Activated T-cell treated with anti-CD3 and anti-CD28 coated beads for 24 hours (primary cell): ENCODE data around the gene MMP20.

Source experiments
- DNase-seq: peaks from one replicate; pipeline ENCODE4 v3.0.0-alpha.2; 2020; ENCODE audit warnings: low read depth

MMP20 gene

DNA sequence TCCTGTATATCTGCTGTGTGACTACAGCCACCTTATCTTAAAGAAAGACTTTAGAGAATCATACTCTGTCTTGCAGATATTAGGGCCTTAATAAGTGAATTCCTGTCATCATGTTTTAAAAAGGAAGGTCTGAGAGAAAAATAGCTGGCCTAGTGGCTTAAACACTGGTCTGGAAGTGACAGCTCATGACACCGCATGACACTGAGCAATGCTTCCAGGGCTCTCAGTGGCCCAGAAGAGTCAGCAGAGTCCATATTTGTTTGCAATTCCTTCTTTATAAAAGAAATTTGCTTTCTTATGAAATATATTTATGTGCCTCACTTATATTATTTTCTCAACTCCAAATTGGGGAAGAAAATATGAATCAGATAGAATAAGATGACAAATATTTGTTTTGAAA lies 33.0 kb downstream of the MMP20 start:
- DNase-seq, result no peak

DNA sequence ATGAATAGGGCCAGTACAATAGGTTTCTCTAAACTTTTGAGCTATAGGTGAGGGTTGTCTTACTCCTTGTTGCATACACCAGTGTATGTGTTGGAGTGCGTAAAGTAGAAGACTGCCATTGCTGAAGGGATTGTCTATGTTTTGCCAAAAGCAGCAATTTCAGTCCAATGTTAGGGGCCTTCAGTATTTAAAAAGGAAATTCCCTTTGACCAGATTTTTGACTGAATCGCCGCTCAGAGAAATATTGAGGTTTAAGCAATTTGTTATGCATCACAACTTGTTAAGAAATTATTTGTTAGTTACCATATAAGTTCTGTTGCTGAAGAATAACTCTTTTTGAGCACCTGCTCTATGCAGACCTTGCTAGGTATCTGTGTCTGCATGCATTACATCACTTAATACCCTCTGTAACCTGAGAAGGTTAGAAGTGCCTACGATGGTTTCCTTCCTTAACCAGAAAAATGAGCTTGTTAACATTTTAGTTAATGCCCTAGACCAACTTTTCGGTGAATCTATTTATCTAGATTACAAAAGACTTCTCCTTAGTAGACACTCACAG lies 33.9 kb downstream of the MMP20 start:
- no peak for DNase-seq

DNA sequence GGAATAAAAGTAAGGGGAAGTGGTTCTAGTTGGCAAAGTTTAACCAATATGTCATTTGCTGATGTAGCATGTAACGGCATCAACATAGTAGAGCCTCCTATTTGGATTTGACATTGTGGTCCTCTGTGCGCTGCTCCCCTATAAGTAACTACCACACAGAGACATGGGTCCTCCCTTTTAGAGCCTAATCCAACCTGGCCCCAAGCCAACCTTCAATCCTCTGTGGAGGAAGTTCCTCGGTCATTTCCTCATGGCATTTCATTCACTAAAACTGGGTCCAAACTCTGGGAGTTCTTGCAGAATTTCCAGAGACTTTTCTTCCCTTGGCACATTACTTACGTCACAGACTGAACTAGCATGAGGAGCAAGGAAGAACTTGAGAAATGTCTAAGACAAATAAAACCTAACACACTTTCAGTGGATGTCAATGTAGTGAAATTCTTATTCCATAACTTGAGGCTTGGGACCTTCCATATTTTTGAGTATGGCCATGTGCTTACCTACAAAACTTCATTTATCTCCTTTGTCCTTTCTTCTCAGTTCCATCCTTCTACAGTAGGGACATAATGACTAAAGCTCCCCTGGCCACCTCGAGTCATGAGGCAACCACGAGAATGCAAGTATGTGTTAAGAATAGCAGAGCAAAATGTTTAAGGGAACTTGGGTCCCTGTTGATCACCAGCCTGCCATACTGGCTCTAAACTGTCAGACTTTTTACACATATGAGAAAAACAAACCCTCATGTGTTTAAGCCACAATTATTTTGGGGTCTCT lies 34.7 kb downstream of the MMP20 start:
- no peak for DNase-seq

DNA sequence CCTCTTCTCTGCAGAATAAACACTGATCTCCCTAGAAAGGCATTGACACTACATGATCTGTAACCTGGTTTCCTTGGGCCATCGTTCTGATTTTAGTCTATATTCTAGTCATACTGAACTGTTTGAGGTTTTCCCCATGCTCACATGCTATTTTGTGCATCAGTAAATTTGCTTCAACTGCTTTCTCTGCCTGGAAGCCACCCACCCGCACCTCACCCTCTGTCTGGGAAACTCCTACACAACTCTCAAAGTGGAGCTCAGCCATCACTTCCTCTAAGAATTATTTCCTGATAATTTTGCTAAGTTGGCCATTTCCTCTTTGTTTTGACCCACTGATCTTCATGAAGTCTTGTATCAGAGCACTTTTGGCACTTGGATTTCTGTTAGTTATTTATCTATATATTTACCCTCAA lies 36.1 kb downstream of the MMP20 start:
- DNase-seq, result no peak

DNA sequence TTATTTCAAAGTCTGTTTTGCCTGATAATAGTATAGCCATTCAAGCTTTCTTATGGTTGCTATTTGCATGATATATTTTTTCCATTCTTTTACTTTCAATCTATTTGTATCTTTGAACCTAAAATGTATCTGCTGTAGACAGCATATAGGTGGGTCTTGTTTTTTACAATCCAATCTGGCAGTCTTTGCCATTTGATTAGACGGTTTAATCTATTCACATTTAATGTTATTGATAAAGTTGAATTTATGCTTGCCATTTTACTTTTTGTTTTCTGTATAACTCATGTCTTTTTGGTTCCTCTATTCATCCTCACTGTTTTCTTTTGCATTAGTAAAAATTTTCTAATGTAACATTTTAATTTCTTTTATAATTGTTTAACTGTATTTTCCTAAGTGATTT lies 37.4 kb downstream of the MMP20 start:
- no peak for DNase-seq

DNA sequence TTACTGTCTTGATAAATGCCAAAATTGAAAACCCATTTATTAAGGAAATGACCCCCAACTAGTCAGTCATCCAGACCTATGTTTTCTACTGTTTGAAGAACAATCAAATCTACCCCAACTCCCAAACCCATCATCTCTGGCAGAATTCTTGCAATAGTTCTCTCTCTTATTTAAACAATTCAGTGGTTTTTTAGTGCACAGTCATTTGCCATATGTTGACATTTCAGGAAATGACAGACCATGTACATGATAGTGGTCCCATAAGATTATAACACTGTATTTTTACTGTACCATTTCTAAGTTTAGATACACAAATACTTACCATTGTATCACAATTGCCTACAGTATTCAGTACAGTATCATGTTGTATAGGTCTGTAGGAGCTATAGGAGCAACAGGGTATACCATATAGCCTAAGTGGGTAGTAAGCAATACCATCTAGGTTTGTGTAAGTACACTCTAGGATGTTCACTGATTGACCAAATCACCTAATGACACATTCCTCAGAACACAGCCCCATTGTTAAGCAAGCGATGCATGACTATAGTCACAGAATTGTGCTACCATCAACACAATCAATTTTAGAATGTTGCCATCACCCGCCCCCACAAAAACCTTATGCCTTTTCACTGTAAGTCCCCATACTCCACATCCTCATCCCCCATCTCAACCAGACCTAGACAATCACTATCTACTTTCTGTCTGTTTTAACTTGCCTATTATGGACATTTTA lies 41.8 kb downstream of the MMP20 start:
- DNase-seq, result no peak

DNA sequence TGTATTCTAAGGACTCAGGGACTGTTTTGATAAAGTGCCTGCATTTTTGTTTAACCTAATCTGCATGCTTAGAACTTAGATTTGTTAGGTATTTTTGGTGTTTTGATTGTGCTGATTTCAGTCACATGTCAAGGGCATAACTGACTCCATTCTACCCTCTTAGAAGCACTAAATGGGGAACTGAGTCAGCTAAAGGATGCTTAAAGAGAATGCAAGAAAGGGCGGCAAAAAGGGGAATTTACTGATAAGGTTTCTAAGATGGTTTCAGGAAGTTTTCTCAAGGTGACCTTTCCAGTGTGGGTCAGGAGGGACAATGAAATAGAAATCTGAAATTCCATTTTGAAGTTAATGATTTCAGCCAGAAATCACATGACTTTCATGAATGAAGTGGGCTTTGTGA lies 43.0 kb downstream of the MMP20 start:
- DNase-seq, result no peak

DNA sequence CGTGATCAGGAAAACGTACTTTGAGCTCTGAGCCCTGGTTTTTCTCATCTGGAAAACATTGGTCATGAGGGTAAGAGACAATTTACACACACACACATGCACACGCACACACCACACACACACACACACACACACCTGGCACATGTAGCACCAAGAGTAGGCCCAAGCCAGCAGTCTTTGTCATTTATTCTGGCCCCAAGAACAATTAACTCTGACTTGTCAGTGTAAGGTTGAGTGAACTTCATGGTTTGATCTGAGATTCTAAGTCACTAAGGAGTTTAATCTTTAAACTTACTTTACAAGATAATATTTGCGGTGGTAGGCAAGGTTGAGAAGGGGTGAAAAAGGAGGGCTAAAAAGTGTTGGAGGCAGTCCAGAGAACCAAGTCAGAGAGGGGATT lies 44.1 kb downstream of the MMP20 start:
- no peak for DNase-seq

DNA sequence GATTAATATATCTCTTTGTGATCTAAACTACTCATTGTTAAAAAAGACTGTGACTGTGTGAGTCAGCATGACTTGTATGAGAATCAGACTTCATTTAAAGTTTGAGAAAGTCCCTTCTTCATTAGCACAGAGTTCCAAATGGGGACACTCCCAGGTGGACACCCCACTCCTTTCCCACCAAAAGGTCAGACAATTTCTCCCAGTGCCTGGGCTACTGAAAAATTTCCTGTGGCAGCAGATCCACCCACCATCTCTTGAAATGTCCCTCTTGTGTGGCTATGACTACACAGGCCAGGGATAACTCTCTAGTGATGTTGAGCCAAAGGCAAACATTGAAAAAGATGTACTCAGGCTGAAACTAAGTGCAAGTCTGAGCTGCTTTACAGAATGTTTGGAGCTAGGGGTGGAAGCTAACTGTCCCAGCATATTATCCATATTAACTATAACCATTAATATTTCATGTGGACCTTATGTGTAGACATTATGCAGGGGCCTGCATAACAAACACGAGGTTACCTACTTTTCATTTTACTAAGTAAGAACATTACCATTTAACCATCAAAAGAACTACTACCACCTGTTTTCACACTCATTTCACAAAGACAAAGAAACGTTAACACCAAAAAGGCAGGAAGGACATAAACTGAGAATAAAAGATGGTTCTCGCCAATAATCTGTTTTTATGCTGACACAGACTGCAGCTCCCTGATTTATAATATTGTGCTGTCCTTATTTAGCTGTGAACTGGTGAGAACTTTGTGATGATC lies 44.8 kb downstream of the MMP20 start:
- DNase-seq, result no peak

DNA sequence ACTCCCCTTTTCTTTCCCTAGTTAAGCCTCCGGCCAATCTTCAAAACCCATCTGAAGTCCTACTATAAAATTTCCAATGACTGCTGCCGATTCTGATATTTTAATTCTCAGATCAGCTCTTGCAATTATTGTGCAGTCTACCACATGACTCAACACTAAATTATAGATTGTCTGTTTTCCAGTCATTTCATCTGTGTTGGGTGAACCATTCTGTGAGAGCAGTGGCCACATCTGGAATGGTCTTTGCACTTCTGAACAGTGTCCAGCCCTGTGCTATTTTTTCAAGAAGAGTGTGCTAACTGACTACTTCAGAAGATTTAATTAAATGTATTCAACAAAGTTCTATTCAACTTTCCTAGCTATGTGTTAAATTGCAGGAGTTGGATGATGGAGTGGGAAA lies 47.4 kb downstream of the MMP20 start:
- DNase-seq, result no peak

DNA sequence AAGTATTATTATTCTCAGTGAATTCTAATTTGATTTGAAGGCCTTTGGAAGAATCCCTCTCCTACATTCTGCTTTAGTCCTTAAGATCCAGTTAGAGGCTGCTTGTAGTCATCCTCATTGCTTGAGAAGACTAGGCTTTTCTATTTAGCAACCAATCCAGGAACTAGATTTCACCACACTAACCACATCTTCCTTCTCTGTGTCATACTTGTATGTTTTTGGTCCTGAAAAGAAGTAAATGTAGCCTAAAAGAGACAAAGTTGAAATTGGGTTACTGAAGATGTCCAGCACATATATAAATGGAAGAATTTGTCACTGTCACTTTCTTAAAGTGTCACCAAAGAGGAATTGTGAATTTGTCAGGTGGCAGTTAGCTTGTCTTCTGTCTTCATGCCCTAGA lies 48.0 kb downstream of the MMP20 start:
- DNase-seq, result no peak

DNA sequence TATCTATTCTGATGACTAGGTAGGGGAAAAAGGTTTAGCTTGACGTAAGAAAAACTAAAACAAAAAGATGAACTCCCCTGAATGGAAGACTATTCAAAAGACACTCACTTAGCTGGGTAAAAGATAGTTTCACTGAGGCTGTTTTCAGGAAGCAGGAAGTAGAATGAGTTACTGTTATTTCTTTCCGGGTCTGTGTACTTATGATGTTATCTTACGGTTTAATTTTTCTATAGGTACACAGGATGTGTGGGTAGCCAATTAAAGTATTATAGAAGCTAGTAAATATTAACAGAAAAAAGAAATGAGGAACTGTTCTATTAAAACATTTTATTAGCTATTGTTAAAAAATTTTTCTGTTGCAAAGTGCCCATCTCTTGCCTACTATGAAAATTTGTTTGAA lies 48.8 kb downstream of the MMP20 start:
- DNase-seq, result no peak

DNA sequence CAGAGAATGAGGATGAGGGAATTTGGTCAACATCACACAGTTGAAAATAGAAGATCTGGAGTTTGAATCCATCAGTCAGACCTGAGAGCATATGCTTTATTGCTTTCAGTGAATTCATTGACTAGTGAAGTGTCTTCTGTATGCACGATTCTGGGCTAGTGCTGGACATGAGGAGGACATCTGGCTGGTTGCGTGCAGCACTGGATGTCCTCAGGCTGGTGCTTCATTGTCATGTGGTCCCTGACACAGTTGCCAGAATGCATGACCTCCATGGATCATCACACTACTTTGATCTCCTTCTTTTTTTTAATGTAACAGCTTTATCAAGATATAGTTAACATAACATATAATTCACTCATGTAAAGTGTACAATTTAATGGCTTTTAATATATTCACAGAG lies 50.1 kb downstream of the MMP20 start:
- no peak for DNase-seq

DNA sequence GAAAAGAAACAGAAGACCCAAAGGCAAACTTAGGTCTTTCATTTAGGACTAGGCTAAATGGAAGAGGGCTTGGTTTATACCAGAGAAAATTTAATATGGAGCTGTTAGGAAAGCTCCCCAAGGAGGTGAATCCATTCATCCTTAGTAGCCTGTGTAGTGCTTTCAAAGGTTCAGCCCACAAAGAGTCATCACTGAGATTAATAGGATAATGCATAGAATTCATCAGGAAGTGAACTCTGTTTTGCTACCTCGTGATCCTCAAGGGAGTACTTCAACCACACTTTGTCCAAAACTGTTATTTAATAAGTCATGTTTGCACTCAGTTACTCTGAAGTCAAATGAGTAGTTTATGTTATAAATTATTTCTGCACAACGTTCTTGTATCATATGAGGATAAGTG lies 51.3 kb downstream of the MMP20 start:
- no peak for DNase-seq

DNA sequence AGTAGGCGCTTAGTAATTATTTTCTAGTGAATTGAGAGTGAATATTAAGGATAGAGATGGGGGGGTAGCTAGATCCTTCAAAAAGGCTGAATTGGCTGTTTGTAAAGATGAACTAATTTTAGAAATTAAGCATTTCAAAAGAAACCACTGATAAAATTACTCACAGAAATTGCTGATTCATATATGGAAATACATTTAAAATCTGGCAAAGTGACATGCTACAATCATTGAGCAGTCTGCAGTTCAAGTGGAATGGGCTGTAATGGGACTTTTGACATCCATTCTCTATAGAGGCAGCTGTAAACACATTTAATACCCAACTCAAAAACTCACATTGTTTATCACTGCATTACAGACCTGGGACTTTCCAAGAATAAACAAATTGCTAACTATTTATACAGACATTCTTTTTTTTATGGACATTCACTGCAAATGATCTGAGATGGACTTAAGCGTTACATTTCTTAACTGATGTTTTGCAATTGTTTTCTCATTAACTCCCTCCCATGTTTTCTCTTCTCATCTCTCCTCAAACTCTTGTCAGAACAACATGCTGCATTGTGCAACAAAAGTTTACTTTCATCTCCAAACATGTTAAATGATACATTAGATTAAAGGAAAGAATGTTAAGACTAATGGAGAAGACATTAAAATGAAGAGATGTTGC lies 52.4 kb downstream of the MMP20 start:
- no peak for DNase-seq

DNA sequence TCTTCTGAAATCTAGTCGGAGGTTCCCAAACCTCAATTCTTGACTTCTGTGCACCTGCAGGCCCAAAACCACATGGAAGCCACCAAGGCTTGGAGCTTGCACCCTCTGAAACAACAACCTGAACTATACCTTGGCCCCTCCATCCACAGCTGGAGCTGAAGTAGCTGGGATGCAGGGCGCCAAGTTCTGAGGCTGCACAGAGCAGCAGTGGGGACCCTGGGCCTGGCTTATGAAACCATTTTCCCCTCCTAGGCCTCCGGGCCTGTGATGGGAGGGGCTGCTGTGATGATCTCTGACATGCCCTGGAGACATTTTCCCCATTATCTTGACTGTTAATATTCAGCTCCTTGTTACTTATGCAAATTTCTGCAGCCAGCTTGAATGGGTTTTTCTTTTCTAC lies 56.3 kb downstream of the MMP20 start:
- DNase-seq, result no peak

DNA sequence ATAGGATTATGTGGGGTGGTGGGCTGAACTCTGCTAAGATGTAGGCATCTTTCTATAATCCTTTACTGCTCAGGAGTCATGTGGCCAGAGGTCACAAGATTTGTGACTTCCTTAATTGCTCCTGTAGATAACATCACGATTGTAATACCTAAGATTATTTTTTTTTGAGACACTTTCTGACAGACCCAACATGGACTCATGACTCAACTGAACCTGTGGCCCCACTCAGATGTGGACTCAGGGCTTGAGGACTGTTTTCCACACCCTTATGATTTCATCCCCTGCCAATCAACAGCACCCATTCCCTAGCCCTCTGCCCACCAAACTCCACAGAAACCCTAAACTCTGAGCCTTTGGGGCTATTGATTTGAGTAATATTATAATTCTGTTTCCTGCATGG lies 59.0 kb downstream of the MMP20 start:
- DNase-seq, result no peak

DNA sequence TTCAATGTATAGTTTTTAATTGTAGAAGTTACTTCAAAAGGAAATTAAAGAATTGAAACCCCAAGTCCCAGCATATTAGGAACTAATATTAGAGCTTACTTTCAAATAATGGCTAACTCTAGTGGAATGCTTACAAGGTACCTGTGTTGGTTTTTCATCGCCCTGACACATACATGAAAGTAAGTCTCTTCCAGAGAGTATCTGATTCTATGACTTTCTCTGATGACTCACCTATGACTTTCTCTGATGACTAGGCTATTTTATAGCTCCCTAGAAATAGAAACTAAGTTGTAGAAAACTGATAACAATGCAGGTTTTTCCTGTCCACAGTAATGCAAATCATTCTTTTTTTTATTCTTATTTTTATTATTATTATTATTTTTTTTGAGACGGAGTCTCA lies 61.0 kb downstream of the MMP20 start:
- no peak for DNase-seq

DNA sequence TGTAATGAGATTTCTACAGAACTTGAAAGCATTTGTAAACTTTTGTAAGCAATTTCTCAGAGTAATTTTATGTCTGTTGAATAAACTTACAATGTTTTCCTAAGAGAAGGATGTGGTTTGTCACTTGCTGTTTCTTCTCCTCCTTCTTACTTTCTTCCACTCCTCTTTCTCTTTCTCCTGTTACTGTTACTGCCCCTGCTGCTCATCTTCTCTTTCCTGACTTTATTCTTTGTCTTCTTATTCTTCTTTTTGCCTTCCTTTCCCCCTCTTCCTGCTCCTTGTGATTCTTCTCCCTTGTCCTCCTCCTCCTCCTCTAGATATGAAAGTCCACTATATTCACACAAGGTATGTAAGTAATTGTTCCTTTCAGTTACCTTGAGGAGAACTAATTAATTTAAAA lies 63.5 kb downstream of the MMP20 start:
- DNase-seq, result no peak

DNA sequence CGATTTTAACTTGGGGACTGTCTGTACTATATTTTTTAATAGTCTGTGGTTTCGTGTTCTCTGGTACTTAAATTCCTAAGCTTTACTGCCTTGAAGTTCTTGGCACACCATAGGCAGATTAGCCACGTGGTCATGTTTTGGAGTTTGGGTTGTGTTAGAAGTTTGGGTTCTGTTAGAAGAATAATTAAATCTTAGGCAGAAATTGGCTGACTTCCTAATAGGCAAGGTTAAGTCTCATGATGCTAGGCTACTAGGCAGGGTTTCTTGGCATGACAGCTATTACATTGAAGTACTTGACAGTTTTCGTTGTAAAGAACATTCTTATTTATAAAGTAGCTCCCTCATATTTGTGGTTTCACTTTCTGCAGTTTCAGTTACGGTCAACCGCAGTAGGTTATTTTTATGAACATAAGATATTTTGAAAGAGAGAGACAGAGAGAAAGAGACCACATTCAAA lies 64.5 kb downstream of the MMP20 start:
- no peak for DNase-seq

DNA sequence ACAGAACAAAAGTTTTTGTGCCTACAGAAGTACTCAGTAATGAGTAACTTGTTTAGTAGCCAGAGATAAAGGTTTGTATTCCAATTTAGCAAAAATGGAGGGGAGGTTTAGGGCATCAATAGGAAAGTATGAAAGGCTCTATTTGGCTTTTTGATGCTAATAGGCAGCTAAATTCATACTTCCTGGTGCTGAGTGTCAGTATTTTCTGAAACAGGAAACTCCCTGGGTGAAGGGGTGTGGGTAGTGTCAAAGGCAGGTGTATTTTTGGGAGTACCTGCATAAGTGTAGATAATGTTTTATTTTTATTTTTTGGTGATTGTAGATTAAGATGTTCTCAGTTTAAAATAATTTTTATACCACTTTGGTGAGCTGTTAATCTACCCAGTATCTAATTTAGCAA lies 65.3 kb downstream of the MMP20 start:
- no peak for DNase-seq

DNA sequence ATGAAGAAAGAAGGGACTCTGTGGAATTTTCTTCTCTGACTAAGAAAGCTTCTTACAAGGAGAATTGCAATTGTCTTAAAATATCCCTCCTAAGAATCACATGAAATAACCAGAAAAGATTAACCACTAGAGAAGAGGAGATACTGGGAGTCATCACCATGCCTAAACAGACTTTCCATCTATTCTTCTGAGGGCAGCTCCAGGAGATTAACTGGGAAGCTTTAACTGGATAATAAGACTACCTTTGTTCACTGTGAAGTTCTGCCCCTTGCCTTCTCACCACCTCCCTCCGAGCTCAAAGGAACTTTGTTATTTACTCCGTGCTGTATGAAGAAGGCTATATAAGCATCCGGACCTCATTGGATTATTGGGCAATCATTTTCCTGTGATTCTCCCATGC lies 70.0 kb downstream of the MMP20 start:
- DNase-seq, result no peak
